NT2/D1 (cell line): Measurements from ENCODE around the gene ROR1.
"Not testable (repeated sequence)": the region's sequence is repeated elsewhere in the genome, so short reads cannot be mapped to it uniquely, and the experiment has no call there.

Experiments
- DNase-seq: peaks from one replicate; pipeline ENCODE4 v3.0.0-alpha.2; 2011; ENCODE audit warnings: low read depth, low spot score
- H3K27me3 ChIP-seq: 2 replicates; pipeline ENCODE4 v1.6.0; 2011; ENCODE audit warnings: mild to moderate bottlenecking; ENCODE audit not compliant: insufficient read length, insufficient read depth
- H3K36me3 ChIP-seq: 2 replicates; pipeline ENCODE4 v1.6.1; 2011; ENCODE audit warnings: mild to moderate bottlenecking, low read length, mixed read lengths; ENCODE audit not compliant: insufficient read depth, insufficient read length
- H3K4me1 ChIP-seq: 2 replicates; pipeline ENCODE4 v1.5.1; 2011; ENCODE audit not compliant: insufficient read depth, insufficient read length
- H3K4me3 ChIP-seq: 2 replicates; pipeline ENCODE4 v1.5.1; 2011; ENCODE audit warnings: low read depth; ENCODE audit not compliant: insufficient read length
- H3K9ac ChIP-seq: 2 replicates; pipeline ENCODE4 v1.6.0; 2011; ENCODE audit warnings: low read depth; ENCODE audit not compliant: insufficient read length
- H3K9me3 ChIP-seq: 2 replicates; pipeline ENCODE4 v1.5.1; 2011; ENCODE audit warnings: mild to moderate bottlenecking, low read length; ENCODE audit not compliant: insufficient read depth
- SUZ12 ChIP-seq: IDR thresholded peaks from 2 replicates; pipeline ENCODE4 v1.6.1; 2011; ENCODE audit not compliant: insufficient read length, insufficient read depth; ENCODE audit errors: extremely low read depth
- YY1 ChIP-seq: IDR thresholded peaks from 2 replicates; pipeline ENCODE4 v1.6.1; 2011; ENCODE audit not compliant: insufficient read length, insufficient read depth
- ZNF274 ChIP-seq: IDR thresholded peaks from 2 replicates; pipeline ENCODE4 v1.6.1; 2011; ENCODE audit warnings: mild to moderate bottlenecking, low read depth, low read length

The ROR1 gene

DNA sequence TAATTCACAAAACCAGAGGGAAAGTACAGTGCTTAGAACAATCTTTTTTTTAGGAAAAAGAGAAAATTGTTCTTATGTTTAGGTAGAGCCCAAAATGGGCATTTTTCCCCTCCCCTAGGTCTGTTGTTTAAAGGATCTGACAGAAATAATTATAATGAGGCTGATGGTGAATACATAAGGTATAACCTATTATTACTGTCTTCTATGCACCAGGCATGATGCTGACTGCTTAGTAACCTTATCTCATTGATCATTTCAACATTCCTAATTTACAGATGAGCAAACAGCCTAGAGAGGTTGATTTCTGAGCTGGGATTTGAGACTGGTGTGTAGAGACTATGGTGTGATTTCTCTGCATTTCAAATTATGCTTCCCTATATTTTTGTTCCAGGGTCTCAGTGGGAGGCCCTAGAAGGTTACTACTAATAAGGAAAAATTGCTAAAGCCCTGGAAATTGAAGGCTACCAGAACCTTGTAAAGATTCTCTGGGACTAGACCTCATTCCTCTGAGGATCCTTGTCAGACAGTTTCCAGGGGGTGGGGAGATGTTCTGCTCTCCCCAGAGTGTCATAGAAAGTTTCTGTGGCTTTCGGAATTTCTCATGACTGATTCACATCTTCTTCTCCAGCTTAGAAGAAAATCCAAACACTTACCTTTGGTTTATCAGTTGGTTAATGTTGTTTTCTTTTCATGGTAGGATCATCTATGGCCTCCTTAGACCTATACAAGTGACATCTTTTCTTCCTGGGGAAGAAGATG, 44.9 kb downstream of the ROR1 start:
- TF ChIP-seq YY1 (no peak), ZNF274 (no peak), SUZ12 (no peak)
- Histone ChIP-seq H3K27me3 (no peaks in the 10 kb centered on the region), H3K4me1 (no peaks in the 10 kb centered on the region), H3K9me3 (peaks cover 11% of the 10 kb centered on the region; the same call in 1 of the 2 replicates), H3K36me3 (no peaks in the 10 kb centered on the region), H3K4me3 (no peak overlapping the region), H3K9ac (no peak overlapping the region)
- DNase-seq, result no peak

GRCh38 chr1:63819795-63820194, 46.0 kb downstream of the ROR1 start:
- DNase-seq, result no peak
- Histone ChIP-seq H3K9me3 (peaks cover 11% of the 10 kb centered on the region; the same call in 1 of the 2 replicates), H3K9ac (no peak overlapping the region), H3K4me1 (no peaks in the 10 kb centered on the region), H3K36me3 (no peaks in the 10 kb centered on the region), H3K27me3 (no peaks in the 10 kb centered on the region), H3K4me3 (no peak overlapping the region)
- TF ChIP-seq ZNF274, result no peak
- no peak for TF ChIP-seq SUZ12
- TF ChIP-seq YY1, result no peak

GRCh38 chr1:63821091-63822005, 47.5 kb downstream of the ROR1 start:
- H3K9me3 ChIP-seq, result peaks cover 9% of the 10 kb centered on the region; the same call in 1 of the 2 replicates
- DNase-seq, result no peak
- H3K27me3 ChIP-seq, result no peaks in the 10 kb centered on the region
- no peak overlapping the region for H3K9ac ChIP-seq
- H3K36me3 ChIP-seq, result no peaks in the 10 kb centered on the region
- no peak overlapping the region for H3K4me3 ChIP-seq
- H3K4me1 ChIP-seq, result no peaks in the 10 kb centered on the region
- TF ChIP-seq YY1, result no peak
- TF ChIP-seq SUZ12, result no peak
- no peak for TF ChIP-seq ZNF274

GRCh38 chr1:63822540-63822939, 48.7 kb downstream of the ROR1 start:
- no peaks in the 10 kb centered on the region for H3K27me3 ChIP-seq
- H3K9ac ChIP-seq, result no peak overlapping the region
- no peaks in the 10 kb centered on the region for H3K36me3 ChIP-seq
- peaks cover 8% of the 10 kb centered on the region; the same call in 1 of the 2 replicates for H3K9me3 ChIP-seq
- TF ChIP-seq YY1, result no peak
- TF ChIP-seq ZNF274, result no peak
- no peak for TF ChIP-seq SUZ12
- DNase-seq, result no peak
- no peaks in the 10 kb centered on the region for H3K4me1 ChIP-seq
- no peak overlapping the region for H3K4me3 ChIP-seq

GRCh38 chr1:63824451-63824850, 50.6 kb downstream of the ROR1 start:
- no peak for DNase-seq
- no peak overlapping the region for H3K4me3 ChIP-seq
- no peak overlapping the region for H3K9ac ChIP-seq
- no peaks in the 10 kb centered on the region for H3K4me1 ChIP-seq
- H3K27me3 ChIP-seq, result no peaks in the 10 kb centered on the region
- no peaks in the 10 kb centered on the region for H3K36me3 ChIP-seq
- peaks cover 15% of the 10 kb centered on the region; the same call in 1 of the 2 replicates for H3K9me3 ChIP-seq
- TF ChIP-seq SUZ12 (no peak), YY1 (no peak), ZNF274 (no peak)

- no peaks in the 10 kb centered on the region for H3K4me1 ChIP-seq
- DNase-seq, result no peak
- no peak overlapping the region for H3K4me3 ChIP-seq
- H3K36me3 ChIP-seq, result no peaks in the 10 kb centered on the region
- TF ChIP-seq ZNF274 (no peak), SUZ12 (no peak), YY1 (no peak)
- H3K9me3 ChIP-seq, result peaks cover 22% of the 10 kb centered on the region; the same call in 1 of the 2 replicates
- H3K9ac ChIP-seq, result no peak overlapping the region
- no peaks in the 10 kb centered on the region for H3K27me3 ChIP-seq
Observed at GRCh38 chr1:63825111-63825510, 51.3 kb downstream of the ROR1 start.

DNA sequence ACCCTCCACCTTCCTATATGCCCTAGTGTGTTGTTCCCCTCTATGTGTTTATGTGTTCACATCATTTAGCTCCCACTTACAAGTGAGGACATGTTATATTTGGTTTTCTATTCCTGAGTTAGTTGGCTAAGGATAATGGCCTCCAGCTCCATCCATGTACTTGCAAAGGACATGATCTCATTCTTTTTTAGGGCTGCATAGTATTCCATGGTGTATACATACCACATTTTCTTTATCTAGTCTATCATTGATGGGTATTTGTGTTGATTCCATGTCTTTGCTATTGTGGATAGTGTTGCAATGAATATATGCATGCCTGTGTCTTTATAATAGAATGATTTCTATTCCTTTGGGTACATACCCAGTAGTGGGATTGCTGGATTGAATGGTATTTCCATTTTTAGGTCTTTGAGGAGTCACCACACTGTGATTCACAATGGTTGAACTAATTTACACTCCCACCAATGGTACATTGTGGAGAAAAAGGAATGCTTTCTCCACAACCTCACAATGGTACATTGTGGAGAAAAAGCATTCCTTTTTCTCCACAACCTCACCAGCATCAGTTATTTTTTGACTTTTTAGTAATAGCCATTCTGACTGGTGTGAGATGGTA, 52.5 kb downstream of the ROR1 start:
- H3K4me1 ChIP-seq, H3K27me3 ChIP-seq, H3K9ac ChIP-seq, DNase-seq, H3K36me3 ChIP-seq, H3K4me3 ChIP-seq: not testable (repeated sequence)
- peaks cover 31% of the 10 kb centered on the region; the same call in 1 of the 2 replicates for H3K9me3 ChIP-seq
